ENCODE results near the gene ALG3. TPM values are rescaled to one million over a fixed set of nuclear protein-coding genes. Genes with fewer than 3 reads are reported as not detected.
A peak's percentile ranks its signal among the peaks of the same experiment; 100 is the strongest.

ALG3 gene
- total RNA-seq, 1 donor from 2014 or later, result 36.9 TPM

DNA sequence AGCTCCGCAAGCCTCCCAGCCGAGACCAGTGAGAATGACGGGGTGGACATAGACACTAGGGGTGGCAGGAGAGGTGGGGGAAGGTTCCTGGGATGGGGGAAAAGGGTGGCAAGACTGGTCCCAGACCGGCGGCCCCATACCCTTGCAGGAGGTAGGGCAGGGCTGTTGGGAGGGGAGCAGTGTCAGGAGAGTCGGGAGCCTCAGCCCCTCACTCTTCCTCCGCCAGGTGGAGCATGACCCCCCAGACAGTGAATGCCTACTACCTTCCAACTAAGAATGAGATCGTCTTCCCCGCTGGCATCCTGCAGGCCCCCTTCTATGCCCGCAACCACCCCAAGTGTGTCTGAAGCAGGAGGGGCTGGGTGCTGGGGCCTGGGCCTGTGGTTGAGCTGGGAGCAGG is 41.6 kb upstream of the ALG3 start:
- Histone ChIP-seq H3K27me3 (ENCODE audit: control insufficient read depth, insufficient read depth, low read length) (peaks cover 3% of the 10 kb centered on the region), H3K4me3 (ENCODE audit: low read depth, low read length) (no peak overlapping the region), H3K36me3 (ENCODE audit: control insufficient read depth, insufficient read depth, low read length) (no peaks in the 10 kb centered on the region)
- DNase-seq (ENCODE audit: low read depth) (no peak), FAIRE-seq (no peak)
- TF ChIP-seq CTCF (IDR thresholded peaks at IDR 0.05; ENCODE audit: insufficient read depth, low read length, severe bottlenecking), result no peak

GRCh38 chr3:184289426-184289938 is 40.7 kb upstream of the ALG3 start:
- DNase-seq (ENCODE audit: low read depth) (peak; percentile 55), FAIRE-seq (peak; percentile 13)
- peak; percentile 73 for TF ChIP-seq CTCF (IDR thresholded peaks at IDR 0.05; ENCODE audit: insufficient read depth, low read length, severe bottlenecking)
- no peak overlapping the region for H3K4me3 ChIP-seq (ENCODE audit: low read depth, low read length)
- peaks cover 3% of the 10 kb centered on the region for H3K27me3 ChIP-seq (ENCODE audit: control insufficient read depth, insufficient read depth, low read length)
- H3K36me3 ChIP-seq (ENCODE audit: control insufficient read depth, insufficient read depth, low read length), result no peaks in the 10 kb centered on the region

DNA sequence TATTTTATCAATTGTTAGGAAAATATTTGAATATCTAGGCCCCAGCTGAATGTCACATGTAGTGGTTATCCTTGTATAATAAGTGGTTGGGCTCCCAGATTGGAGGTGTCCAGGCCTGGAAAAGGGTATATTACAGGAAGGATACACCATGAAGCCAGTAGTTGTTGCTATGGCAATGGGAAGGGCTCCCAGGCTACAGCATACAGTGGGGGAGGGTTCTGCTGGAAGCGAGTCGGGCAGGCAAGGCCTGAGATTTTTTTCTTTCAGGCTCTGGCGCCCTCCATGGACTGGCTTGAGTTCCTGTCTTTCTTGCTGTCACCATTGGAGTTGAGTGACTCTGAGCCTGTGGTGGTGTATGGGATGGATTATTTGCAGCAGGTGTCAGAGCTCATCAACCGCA is 35.9 kb upstream of the ALG3 start:
- Histone ChIP-seq H3K36me3 (ENCODE audit: control insufficient read depth, insufficient read depth, low read length) (no peaks in the 10 kb centered on the region), H3K4me3 (ENCODE audit: low read depth, low read length) (no peak overlapping the region), H3K27me3 (ENCODE audit: control insufficient read depth, insufficient read depth, low read length) (peaks cover 3% of the 10 kb centered on the region)
- FAIRE-seq, result no peak
- peak; percentile 59 for TF ChIP-seq CTCF (IDR thresholded peaks at IDR 0.05; ENCODE audit: insufficient read depth, low read length, severe bottlenecking)
- peak; percentile 64 for DNase-seq (ENCODE audit: low read depth)

DNA sequence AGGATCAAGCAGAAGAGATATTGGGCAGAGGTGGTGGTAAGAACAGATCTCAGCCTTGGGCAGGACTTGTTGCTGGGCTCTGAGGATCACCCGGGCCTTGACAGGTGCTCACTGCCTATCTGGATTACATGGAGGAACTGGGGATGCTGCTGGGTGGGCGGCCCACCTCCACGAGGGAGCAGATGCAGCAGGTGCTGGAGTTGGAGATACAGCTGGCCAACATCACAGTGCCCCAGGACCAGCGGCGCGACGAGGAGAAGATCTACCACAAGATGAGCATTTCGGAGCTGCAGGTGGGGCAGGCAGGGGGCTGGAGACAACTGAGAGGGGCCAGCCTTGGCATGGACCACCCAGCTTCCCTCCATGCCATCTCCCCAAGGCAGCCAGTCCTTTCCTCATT is 34.9 kb upstream of the ALG3 start:
- FAIRE-seq (no peak), DNase-seq (ENCODE audit: low read depth) (no peak)
- TF ChIP-seq CTCF (IDR thresholded peaks at IDR 0.05; ENCODE audit: insufficient read depth, low read length, severe bottlenecking), result no peak
- Histone ChIP-seq H3K27me3 (ENCODE audit: control insufficient read depth, insufficient read depth, low read length) (peaks cover 3% of the 10 kb centered on the region), H3K36me3 (ENCODE audit: control insufficient read depth, insufficient read depth, low read length) (no peaks in the 10 kb centered on the region), H3K4me3 (ENCODE audit: low read depth, low read length) (no peak overlapping the region)

DNA sequence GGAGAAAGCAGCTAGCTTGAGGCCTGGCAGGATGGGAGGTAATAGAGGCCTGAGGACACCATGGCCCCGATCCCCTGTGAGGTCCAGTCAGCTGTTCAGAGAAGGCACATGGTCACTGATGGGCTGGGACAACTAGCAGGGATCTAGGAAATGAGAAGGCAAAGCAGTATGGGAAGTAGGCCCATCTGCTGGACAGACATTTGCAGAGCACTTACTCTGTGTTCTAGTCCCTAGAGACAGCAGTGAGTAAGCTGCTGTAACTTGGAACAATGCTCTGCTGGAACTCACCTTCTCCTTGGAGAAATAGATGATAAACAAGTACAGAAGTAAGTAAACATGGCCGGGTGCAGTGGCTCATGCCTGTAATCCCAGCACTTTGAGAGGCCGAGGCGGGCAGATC is 34.2 kb upstream of the ALG3 start:
- peaks cover 4% of the 10 kb centered on the region for H3K27me3 ChIP-seq (ENCODE audit: control insufficient read depth, insufficient read depth, low read length)
- H3K4me3 ChIP-seq (ENCODE audit: low read depth, low read length), result no peak overlapping the region
- H3K36me3 ChIP-seq (ENCODE audit: control insufficient read depth, insufficient read depth, low read length), result no peaks in the 10 kb centered on the region
- DNase-seq (ENCODE audit: low read depth) (no peak), FAIRE-seq (no peak)
- TF ChIP-seq CTCF (IDR thresholded peaks at IDR 0.05; ENCODE audit: insufficient read depth, low read length, severe bottlenecking), result no peak

DNA sequence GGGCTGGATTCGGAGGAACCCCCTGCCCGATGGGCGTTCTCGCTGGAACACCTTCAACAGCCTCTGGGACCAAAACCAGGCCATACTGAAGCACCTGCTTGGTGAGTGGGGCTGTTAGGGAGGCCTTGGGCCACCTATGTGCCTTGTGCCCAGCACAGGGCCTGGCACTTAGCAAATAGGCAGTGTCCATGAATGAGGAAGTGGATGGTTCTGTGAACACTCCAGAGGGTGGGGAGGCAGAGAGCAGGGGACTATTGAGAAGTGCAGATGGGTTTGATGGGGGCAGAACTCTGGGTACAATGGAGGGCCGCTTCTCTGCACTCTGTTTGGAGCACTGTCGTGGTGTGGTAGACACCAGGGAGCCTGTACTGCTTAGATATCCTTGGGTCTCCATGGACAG is 28.6 kb upstream of the ALG3 start:
- Histone ChIP-seq H3K27me3 (ENCODE audit: control insufficient read depth, insufficient read depth, low read length) (peaks cover 20% of the 10 kb centered on the region), H3K4me3 (ENCODE audit: low read depth, low read length) (no peak overlapping the region), H3K36me3 (ENCODE audit: control insufficient read depth, insufficient read depth, low read length) (no peaks in the 10 kb centered on the region)
- no peak for TF ChIP-seq CTCF (IDR thresholded peaks at IDR 0.05; ENCODE audit: insufficient read depth, low read length, severe bottlenecking)
- no peak for FAIRE-seq
- no peak for DNase-seq (ENCODE audit: low read depth)

Data from bronchial epithelial cell (primary cell).